BLaER1 (cell line): ENCODE data around the gene CDKAL1.
A peak's percentile ranks its signal among the peaks of the same experiment; 100 is the strongest.

Experiments
- H3K27ac ChIP-seq: shearing (Covaris generic); formaldehyde crosslinking; 2 replicates; pipeline ENCODE4 v1.8.1; 2022
- H3K27me3 ChIP-seq: shearing (Covaris generic); formaldehyde crosslinking; 2 replicates; pipeline ENCODE4 v1.8.1; 2022
- H3K36me3 ChIP-seq: shearing (Covaris generic); formaldehyde crosslinking; 2 replicates; pipeline ENCODE4 v1.8.1; 2022
- H3K4me1 ChIP-seq: shearing (Covaris generic); formaldehyde crosslinking; 2 replicates; pipeline ENCODE4 v1.8.1; 2022
- H3K4me2 ChIP-seq: shearing (Covaris generic); formaldehyde crosslinking; 2 replicates; pipeline ENCODE4 v1.8.1; 2022
- H3K4me3 ChIP-seq: shearing (Covaris generic); formaldehyde crosslinking; 2 replicates; pipeline ENCODE4 v1.8.1; 2022
- H3K9ac ChIP-seq: shearing (Covaris generic); formaldehyde crosslinking; 2 replicates; pipeline ENCODE4 v1.8.1; 2022
- H3K9me3 ChIP-seq: shearing (Covaris generic); formaldehyde crosslinking; 2 replicates; pipeline ENCODE4 v1.8.1; 2022
- H4K20me1 ChIP-seq: shearing (Covaris generic); formaldehyde crosslinking; 2 replicates; pipeline ENCODE4 v1.8.1; 2022
- Cebpa-rat ChIP-seq: shearing (Covaris generic); IDR thresholded peaks from 2 replicates; pipeline ENCODE4 v1.8.1; 2022

Gene CDKAL1

GRCh38 chr6:20572288-20572687, 38.0 kb downstream of the CDKAL1 start:
- Histone ChIP-seq H3K4me1 (no peaks in the 10 kb centered on the region), H3K4me2 (no peak overlapping the region), H3K9me3 (peaks cover 14% of the 10 kb centered on the region), H3K4me3 (no peak overlapping the region), H3K27me3 (no peaks in the 10 kb centered on the region), H3K27ac (no peak overlapping the region), H4K20me1 (no peaks in the 10 kb centered on the region), H3K9ac (no peak overlapping the region), H3K36me3 (peaks cover 25% of the 10 kb centered on the region)
- TF ChIP-seq Cebpa-rat, result no peak

GRCh38 chr6:20572940-20573339, 38.7 kb downstream of the CDKAL1 start:
- Histone ChIP-seq H3K36me3 (peaks cover 25% of the 10 kb centered on the region), H3K4me1 (no peaks in the 10 kb centered on the region), H3K4me2 (no peak overlapping the region), H3K27ac (no peak overlapping the region), H3K27me3 (no peaks in the 10 kb centered on the region), H3K9me3 (peaks cover 8% of the 10 kb centered on the region), H4K20me1 (no peaks in the 10 kb centered on the region), H3K4me3 (no peak overlapping the region), H3K9ac (no peak overlapping the region)
- TF ChIP-seq Cebpa-rat, result peak; percentile 92; the same call in 1 of the 2 replicates

- no peak overlapping the region for H3K4me3 ChIP-seq
- no peak overlapping the region for H3K4me2 ChIP-seq
- TF ChIP-seq Cebpa-rat, result no peak
- no peak overlapping the region for H3K9ac ChIP-seq
- H3K36me3 ChIP-seq, result peaks cover 31% of the 10 kb centered on the region
- no peaks in the 10 kb centered on the region for H3K4me1 ChIP-seq
- H3K27me3 ChIP-seq, result no peaks in the 10 kb centered on the region
- no peaks in the 10 kb centered on the region for H3K9me3 ChIP-seq
- no peak overlapping the region for H3K27ac ChIP-seq
- no peaks in the 10 kb centered on the region for H4K20me1 ChIP-seq
These were observed 40.1 kb downstream of the CDKAL1 start for GRCh38 chr6:20574355-20574754.

GRCh38 chr6:20575125-20575524, 40.9 kb downstream of the CDKAL1 start:
- Histone ChIP-seq H3K4me1 (no peaks in the 10 kb centered on the region), H4K20me1 (no peaks in the 10 kb centered on the region), H3K27ac (no peak overlapping the region), H3K9me3 (no peaks in the 10 kb centered on the region), H3K27me3 (no peaks in the 10 kb centered on the region), H3K4me2 (no peak overlapping the region), H3K36me3 (peaks cover 28% of the 10 kb centered on the region), H3K9ac (no peak overlapping the region), H3K4me3 (no peak overlapping the region)
- TF ChIP-seq Cebpa-rat, result no peak

GRCh38 chr6:20575704-20576451, 41.6 kb downstream of the CDKAL1 start:
- no peak for TF ChIP-seq Cebpa-rat
- H3K9me3 ChIP-seq, result no peaks in the 10 kb centered on the region
- no peak overlapping the region for H3K4me2 ChIP-seq
- H3K9ac ChIP-seq, result no peak overlapping the region
- H3K27me3 ChIP-seq, result no peaks in the 10 kb centered on the region
- H3K36me3 ChIP-seq, result peaks cover 33% of the 10 kb centered on the region
- H4K20me1 ChIP-seq, result no peaks in the 10 kb centered on the region
- H3K27ac ChIP-seq, result no peak overlapping the region
- no peak overlapping the region for H3K4me3 ChIP-seq
- H3K4me1 ChIP-seq, result no peaks in the 10 kb centered on the region

GRCh38 chr6:20577173-20577688, 43.0 kb downstream of the CDKAL1 start:
- Histone ChIP-seq H3K4me2 (no peak overlapping the region), H3K9ac (no peak overlapping the region), H3K27me3 (no peaks in the 10 kb centered on the region), H3K4me1 (no peaks in the 10 kb centered on the region), H3K36me3 (peaks cover 34% of the 10 kb centered on the region), H3K4me3 (no peak overlapping the region), H4K20me1 (no peaks in the 10 kb centered on the region), H3K27ac (no peak overlapping the region), H3K9me3 (no peaks in the 10 kb centered on the region)
- TF ChIP-seq Cebpa-rat, result no peak

- H3K4me1 ChIP-seq, result peaks cover 7% of the 10 kb centered on the region
- peaks cover 49% of the 10 kb centered on the region for H3K36me3 ChIP-seq
- H3K27me3 ChIP-seq, result no peaks in the 10 kb centered on the region
- H3K9ac ChIP-seq, result no peak overlapping the region
- H3K4me3 ChIP-seq, result no peak overlapping the region
- no peak overlapping the region for H3K4me2 ChIP-seq
- H3K27ac ChIP-seq, result no peak overlapping the region
- TF ChIP-seq Cebpa-rat, result no peak
- H3K9me3 ChIP-seq, result peaks cover 4% of the 10 kb centered on the region; the same call in 1 of the 2 replicates
- no peaks in the 10 kb centered on the region for H4K20me1 ChIP-seq
These were observed 46.8 kb downstream of the CDKAL1 start for GRCh38 chr6:20581070-20581469.

- TF ChIP-seq Cebpa-rat, result no peak
- Histone ChIP-seq H3K9ac (no peak overlapping the region), H3K27ac (no peak overlapping the region), H3K9me3 (peaks cover 4% of the 10 kb centered on the region; the same call in 1 of the 2 replicates), H4K20me1 (no peaks in the 10 kb centered on the region), H3K4me1 (peaks cover 7% of the 10 kb centered on the region), H3K36me3 (peaks cover 50% of the 10 kb centered on the region), H3K27me3 (no peaks in the 10 kb centered on the region), H3K4me2 (no peak overlapping the region), H3K4me3 (no peak overlapping the region)
These were observed 48.6 kb downstream of the CDKAL1 start for GRCh38 chr6:20582586-20583443.

GRCh38 chr6:20583444-20583800, 49.2 kb downstream of the CDKAL1 start:
- Histone ChIP-seq H3K36me3 (peaks cover 48% of the 10 kb centered on the region), H3K9ac (no peak overlapping the region), H3K4me2 (no peak overlapping the region), H3K27me3 (no peaks in the 10 kb centered on the region), H3K4me3 (no peak overlapping the region), H3K9me3 (peaks cover 4% of the 10 kb centered on the region; the same call in 1 of the 2 replicates), H3K27ac (no peak overlapping the region), H3K4me1 (peaks cover 7% of the 10 kb centered on the region), H4K20me1 (no peaks in the 10 kb centered on the region)
- no peak for TF ChIP-seq Cebpa-rat
